A673 (cell line): ENCODE measurements around the gene ATF6. TPM values are rescaled to one million over a fixed set of nuclear protein-coding genes. Genes with fewer than 3 reads are reported as not detected.

Experiments
- BruUV-seq: library from RNA; stranded (reverse); fragments of 400-500 nt; replicated peaks from 2 replicates; lab custom pipeline; 2021; lab: Mats Ljungman, UMichigan
- CTCF ChIA-PET: fragments of 300-600 bp; sonication (Branson Sonifier 250); formaldehyde crosslinking; loops from one replicate; lab custom pipeline; 2022; ENCODE audit warnings: antibody characterized with exemption; lab: Charles Lee
- POLR2A ChIA-PET: fragments of 300-600 bp; sonication (Branson Sonifier 250); formaldehyde crosslinking; loops from one replicate; lab custom pipeline; 2022; ENCODE audit warnings: antibody characterized with exemption; ENCODE audit not compliant: low non-redundant PET; lab: Charles Lee
- DNase-seq: peaks from one replicate; pipeline ENCODE4 v3.0.0-alpha.2; 2015; ENCODE audit warnings: low spot score
- H3K27ac ChIP-seq: fragments of 200-600 bp; sonication (generic); 2 replicates; pipeline ENCODE4 v1.5.1; 2016; ENCODE audit warnings: mixed run types, low read depth, mild to moderate bottlenecking, mixed read lengths, antibody characterized with exemption, low read length; ENCODE audit not compliant: poor library complexity, severe bottlenecking
- H3K27me3 ChIP-seq: fragments of 200-600 bp; sonication (generic); replicated peaks from 2 replicates; pipeline ENCODE4 v1.6.1; 2017; ENCODE audit warnings: mixed run types, low read depth, mild to moderate bottlenecking, mixed read lengths, antibody characterized with exemption, low read length; ENCODE audit not compliant: insufficient read depth, poor library complexity
- H3K36me3 ChIP-seq: fragments of 200-600 bp; sonication (generic); 2 replicates; pipeline ENCODE4 v1.6.1; 2016; ENCODE audit warnings: mixed run types, mild to moderate bottlenecking, mixed read lengths, antibody characterized with exemption, low read length; ENCODE audit not compliant: insufficient read depth, poor library complexity, severe bottlenecking
- H3K4me1 ChIP-seq: fragments of 200-600 bp; sonication (generic); 2 replicates; pipeline ENCODE4 v1.6.1; 2017; ENCODE audit warnings: mixed run types, mild to moderate bottlenecking, mixed read lengths, antibody characterized with exemption, low read length; ENCODE audit not compliant: insufficient read depth, poor library complexity, severe bottlenecking
- H3K4me3 ChIP-seq: fragments of 200-600 bp; sonication (generic); 2 replicates; pipeline ENCODE4 v1.5.1; 2016; ENCODE audit warnings: low read depth, mixed run types, mild to moderate bottlenecking, mixed read lengths, low read length; ENCODE audit not compliant: poor library complexity, severe bottlenecking
- H3K9me3 ChIP-seq: fragments of 200-600 bp; sonication (generic); 2 replicates; pipeline ENCODE4 v1.6.1; 2016; ENCODE audit warnings: mixed run types, low read depth, mild to moderate bottlenecking, mixed read lengths, antibody characterized with exemption, low read length; ENCODE audit not compliant: poor library complexity, severe bottlenecking
- EZH2 ChIP-seq: fragments of 200-600 bp; sonication (generic); IDR thresholded peaks from 2 replicates; pipeline ENCODE4 v1.6.1; 2017; ENCODE audit warnings: borderline replicate concordance, low read depth, mild to moderate bottlenecking, mixed read lengths, antibody characterized with exemption, low read length; ENCODE audit not compliant: poor library complexity, severe bottlenecking
- intact Hi-C: fragments of 100-400 bp; cut with micrococcal nuclease; formaldehyde crosslinking; loops from one replicate; pipeline ENCODE4 v1.10.0; 2022; ENCODE audit not compliant: unreplicated experiment
- total RNA-seq: library from RNA; stranded (reverse); gene quantifications from 2 replicates; pipeline ENCODE4 v1.2.3, GENCODE V29; 2021
- TF ChIP-seq, protein P1 (sequence below): fragments of 300-800, 200-600 bp; sonication (generic); conservative IDR thresholded peaks from 2 replicates; pipeline ENCODE4 v1.5.1; 2017; ENCODE audit warnings: low read depth, mild to moderate bottlenecking, antibody characterized with exemption, low read length, moderate library complexity, mixed read lengths

Gene ATF6
- total RNA-seq, 1 experiment from 2014 or later, result 21.8 TPM

DNA sequence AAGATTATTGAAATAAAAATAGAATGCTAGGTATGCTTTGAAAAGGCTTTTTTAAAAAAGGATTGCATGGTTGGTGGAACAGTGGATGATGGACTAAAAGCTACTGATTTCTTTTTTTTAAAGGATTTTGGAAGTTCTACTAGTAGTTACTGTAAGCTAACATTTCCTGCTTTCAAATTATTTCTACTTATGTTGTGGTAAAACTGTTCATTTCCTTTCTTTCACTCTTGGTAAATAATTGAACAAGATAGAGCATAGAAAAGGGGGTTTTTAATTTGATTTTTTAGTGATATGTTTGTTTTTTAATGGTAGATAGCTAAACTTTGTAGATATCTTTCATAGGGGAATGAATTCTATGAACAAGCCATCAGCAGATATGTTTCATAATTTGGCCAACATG is 153.1 kb downstream of the ATF6 start:
- TF ChIP-seq EZH2, result no peak
- TF ChIP-seq, protein P1, sequence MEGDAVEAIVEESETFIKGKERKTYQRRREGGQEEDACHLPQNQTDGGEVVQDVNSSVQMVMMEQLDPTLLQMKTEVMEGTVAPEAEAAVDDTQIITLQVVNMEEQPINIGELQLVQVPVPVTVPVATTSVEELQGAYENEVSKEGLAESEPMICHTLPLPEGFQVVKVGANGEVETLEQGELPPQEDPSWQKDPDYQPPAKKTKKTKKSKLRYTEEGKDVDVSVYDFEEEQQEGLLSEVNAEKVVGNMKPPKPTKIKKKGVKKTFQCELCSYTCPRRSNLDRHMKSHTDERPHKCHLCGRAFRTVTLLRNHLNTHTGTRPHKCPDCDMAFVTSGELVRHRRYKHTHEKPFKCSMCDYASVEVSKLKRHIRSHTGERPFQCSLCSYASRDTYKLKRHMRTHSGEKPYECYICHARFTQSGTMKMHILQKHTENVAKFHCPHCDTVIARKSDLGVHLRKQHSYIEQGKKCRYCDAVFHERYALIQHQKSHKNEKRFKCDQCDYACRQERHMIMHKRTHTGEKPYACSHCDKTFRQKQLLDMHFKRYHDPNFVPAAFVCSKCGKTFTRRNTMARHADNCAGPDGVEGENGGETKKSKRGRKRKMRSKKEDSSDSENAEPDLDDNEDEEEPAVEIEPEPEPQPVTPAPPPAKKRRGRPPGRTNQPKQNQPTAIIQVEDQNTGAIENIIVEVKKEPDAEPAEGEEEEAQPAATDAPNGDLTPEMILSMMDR, result no peak
- no peak for DNase-seq
- ChIA-PET CTCF (interaction anchor here (0.7 kb wide), 1 partner anchor 63 kb away, joined by 4 read pairs; no protein-coding TSS in a partner anchor), POLR2A (no interaction called here)
- intact Hi-C loops, result no loop called here
- H3K9me3 ChIP-seq, result no peaks in the 10 kb centered on the region
- no peak overlapping the region for H3K27ac ChIP-seq
- no peaks in the 10 kb centered on the region for H3K36me3 ChIP-seq
- no TSS peak for BruUV-seq
- no peaks in the 10 kb centered on the region for H3K27me3 ChIP-seq
- H3K4me3 ChIP-seq, result no peak overlapping the region
- peaks cover 5% of the 10 kb centered on the region for H3K4me1 ChIP-seq

DNA sequence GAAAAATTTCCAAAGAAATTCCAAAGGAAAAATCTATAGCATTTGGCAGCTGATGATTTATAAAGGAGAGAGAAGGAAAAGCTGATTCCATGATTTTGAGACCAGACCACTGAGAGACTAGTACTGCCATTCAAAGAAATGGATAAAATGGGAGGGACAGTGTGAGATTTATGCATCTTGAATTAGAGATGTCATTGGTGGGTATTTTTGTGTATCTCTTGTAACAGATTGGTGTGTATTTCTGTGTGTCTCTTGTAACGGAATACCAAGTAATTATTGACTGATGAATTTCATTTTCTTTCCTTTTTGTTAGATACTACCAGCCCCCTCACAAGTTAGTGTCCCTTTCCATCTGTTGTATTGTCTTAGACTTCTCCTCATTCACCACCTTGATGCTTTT is 155.4 kb downstream of the ATF6 start:
- CTCF ChIA-PET, result no interaction called here
- no TSS peak for BruUV-seq
- no peak for DNase-seq
- H3K4me1 ChIP-seq, result peaks cover 5% of the 10 kb centered on the region
- intact Hi-C loops, result no loop called here
- H3K27me3 ChIP-seq, result no peaks in the 10 kb centered on the region
- TF ChIP-seq, protein P1, result no peak
- TF ChIP-seq EZH2, result no peak
- H3K9me3 ChIP-seq, result no peaks in the 10 kb centered on the region
- H3K27ac ChIP-seq, result no peak overlapping the region
- no peaks in the 10 kb centered on the region for H3K36me3 ChIP-seq
- H3K4me3 ChIP-seq, result no peak overlapping the region
- POLR2A ChIA-PET, result no interaction called here

GRCh38 chr1:161921990-161922389 is 155.9 kb downstream of the ATF6 start:
- no TSS peak for BruUV-seq
- TF ChIP-seq, protein P1, result no peak
- no peak for TF ChIP-seq EZH2
- Histone ChIP-seq H3K27me3 (no peaks in the 10 kb centered on the region), H3K36me3 (no peaks in the 10 kb centered on the region), H3K27ac (no peak overlapping the region), H3K9me3 (no peaks in the 10 kb centered on the region), H3K4me1 (peaks cover 5% of the 10 kb centered on the region), H3K4me3 (no peak overlapping the region)
- DNase-seq, result peak; percentile 36
- intact Hi-C loops, result no loop called here
- ChIA-PET CTCF (no interaction called here), POLR2A (no interaction called here)
